HG03095 (cell line): ENCODE results near the gene SCN9A.
"Not testable (repeated sequence)": the region's sequence is repeated elsewhere in the genome, so short reads cannot be mapped to it uniquely, and the experiment has no call there.

Experiments
- ATAC-seq: cut with Tn5 transposase; IDR thresholded peaks from one replicate; pipeline ENCODE4 v1.9.1; 2021; ENCODE audit warnings: moderate library complexity; ENCODE audit not compliant: unreplicated experiment

SCN9A gene

DNA sequence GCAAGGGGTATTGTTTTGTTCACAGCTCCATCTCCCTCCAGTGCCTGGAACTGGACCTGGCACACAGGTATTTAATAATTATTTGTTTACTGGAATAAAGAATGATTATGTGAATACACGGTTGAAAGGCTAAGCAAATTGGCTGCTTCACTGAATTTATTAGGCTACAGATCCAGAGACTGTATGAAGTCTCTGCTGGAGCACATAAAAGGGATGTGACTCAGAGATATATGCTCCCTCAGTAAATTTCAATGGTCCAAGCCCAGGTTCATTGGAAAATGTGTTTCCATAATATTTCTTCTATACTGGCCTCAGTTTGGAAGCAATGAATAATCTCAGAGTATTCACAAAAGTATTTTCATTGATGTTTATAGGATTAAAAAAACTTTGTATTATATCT is 126.4 kb downstream of the SCN9A start:
- ATAC-seq = no peak

GRCh38 chr2:166246901-166247300 is 128.8 kb downstream of the SCN9A start:
- no peak for ATAC-seq

- ATAC-seq = no peak
Measured at GRCh38 chr2:166242309-166242708, 133.4 kb downstream of the SCN9A start.

DNA sequence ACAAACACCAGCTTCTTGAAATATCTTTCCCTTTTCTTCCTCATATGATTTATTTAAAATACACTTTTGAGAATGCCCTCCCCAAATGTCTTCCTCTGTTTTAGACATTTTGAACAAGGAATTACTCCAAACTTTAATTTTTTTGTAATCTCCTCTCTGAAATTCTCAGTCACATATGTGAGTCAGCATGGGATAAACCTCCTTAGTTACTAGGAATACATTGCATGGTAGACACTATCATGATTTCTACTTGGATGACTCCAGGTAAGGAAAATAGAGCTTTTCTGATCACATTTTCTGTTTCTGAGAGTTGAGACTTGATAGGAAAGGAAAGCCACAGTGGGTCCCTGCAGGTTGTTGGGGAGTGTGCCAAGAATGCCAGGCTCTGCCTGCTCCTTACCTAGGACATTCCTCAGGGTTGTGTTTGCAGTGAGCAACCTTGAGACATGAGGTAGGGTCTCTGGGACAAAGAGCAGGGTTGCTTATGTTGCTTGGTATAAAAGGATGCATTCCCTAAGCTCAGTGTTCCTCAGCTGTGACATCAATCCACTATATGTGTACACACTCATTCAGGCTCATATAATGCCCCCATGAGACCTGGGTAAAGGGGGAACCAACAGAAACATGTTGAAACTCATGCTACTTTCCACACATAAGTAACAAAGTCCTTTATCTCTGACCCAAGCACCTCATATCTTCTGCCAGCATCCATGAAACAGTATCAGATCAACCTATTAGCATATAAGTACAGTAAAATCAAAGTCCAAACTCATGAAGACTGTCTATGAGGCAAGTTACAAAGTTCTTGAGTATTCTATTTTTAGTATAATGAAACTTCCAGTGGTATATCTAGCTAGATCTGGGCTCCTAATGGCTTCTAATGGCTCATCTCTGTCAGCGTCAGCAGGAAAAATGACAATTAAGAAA is 135.1 kb downstream of the SCN9A start:
- ATAC-seq = no peak

DNA sequence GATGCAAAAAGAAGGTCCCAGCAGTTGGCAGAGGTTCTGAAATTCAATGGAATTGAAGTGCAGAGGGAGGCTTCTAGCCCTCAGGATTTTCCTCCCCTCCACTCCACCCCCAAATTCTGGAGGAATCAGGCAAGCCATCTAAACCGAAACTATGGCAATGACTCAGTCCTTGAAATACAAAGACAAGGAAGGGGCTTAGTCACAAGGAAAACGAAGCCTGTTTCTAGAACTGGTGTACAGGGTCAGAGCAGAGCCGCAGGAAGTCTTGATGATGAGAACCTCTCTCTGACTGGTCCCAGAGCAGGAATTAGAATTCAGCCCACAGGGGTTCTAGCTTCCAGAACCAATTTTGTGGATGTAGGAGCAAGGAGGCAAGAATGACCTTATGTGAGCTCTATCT is 136.2 kb downstream of the SCN9A start:
- ATAC-seq = no peak

GRCh38 chr2:166238176-166238575 is 137.6 kb downstream of the SCN9A start:
- ATAC-seq = no peak

GRCh38 chr2:166234112-166234846 is 141.5 kb downstream of the SCN9A start:
- no peak for ATAC-seq

DNA sequence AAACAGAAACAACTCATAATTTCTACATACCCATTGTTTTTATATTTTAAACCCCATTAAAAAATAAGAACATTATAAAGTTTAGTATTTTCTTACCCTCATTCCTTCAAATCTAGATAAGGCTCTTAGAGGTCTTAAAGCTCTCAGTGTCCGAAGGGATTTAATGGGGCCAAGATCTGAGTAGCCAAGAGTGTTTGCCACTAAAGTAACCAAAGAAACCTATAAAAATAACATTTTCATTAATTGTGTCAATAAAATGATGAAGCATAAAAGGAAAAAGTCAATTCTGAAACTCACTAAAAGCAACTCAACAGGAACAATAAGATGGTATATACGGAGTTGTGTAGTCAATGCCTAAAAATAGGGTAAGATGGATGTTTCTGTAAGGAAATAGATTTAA is 142.5 kb downstream of the SCN9A start:
- ATAC-seq = no peak

DNA sequence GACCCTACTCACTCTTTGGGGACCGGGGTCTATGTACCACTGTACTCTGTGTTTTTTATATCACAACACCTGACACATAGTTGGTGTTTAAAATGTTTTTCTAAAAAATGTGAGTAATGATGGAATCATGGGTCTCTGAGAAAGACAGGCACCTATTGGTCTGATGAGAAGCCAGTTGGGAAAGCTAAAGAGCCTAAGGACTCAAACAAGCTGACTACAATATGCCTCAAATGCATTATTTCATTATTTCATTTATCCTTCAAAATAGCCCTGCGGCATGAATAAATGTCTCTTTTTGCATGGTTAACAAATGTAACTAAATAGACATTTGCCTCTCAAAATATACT is 145.0 kb downstream of the SCN9A start:
- no peak for ATAC-seq

DNA sequence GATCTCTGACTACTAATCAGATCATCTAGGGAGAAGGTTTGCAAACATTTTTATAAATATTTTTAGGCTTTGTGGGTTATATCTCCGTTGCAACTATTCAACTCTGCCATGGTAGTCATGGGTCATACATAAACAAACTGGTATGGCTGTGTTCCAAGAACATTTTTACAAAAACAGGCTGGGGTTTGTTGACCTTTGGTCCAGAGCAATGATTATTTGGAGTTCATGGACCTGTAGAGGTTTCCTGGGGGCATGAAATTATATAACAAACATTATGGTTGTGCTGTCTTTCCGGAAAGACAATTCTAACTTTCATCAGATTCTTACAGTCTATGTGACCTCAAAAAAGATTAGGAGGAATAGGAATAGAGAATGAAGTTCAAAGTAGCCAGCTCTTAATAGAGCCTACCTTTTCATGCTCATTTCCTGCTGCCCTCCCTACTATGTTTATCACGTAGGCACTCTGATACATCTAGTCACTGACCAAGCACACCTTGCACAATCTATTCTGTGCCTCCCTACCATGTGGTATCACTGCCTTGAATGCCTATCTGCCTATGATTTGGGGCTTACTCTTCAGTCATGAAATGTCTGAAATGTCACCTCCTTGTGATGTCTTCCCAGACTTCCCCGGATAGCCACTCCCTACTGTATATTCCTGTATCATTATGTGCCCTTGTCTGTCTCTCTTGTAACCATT is 145.6 kb downstream of the SCN9A start:
- ATAC-seq = no peak

DNA sequence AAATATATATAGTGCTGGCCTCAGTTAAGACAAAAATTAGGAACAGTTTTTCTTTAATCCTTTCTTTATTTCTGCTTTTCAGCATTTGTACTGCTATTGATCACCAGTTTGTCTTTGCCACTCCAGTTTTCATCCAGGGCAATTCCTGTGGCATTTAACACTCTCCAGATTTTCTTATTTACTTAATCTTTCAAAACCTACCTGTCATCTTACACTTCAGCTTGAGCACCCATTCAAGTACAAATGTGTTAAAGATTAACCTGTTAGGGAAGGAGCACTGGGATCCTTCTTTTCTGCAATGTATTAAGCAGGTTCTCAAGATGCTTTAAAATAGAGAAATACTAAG is 146.1 kb downstream of the SCN9A start:
- no peak for ATAC-seq

- no peak for ATAC-seq
Measured at GRCh38 chr2:166224197-166224596, 151.5 kb downstream of the SCN9A start.

- no peak for ATAC-seq
Measured at GRCh38 chr2:166223298-166223697, 152.4 kb downstream of the SCN9A start.

- no peak for ATAC-seq
Measured at GRCh38 chr2:166211079-166211478, 164.7 kb downstream of the SCN9A start.

DNA sequence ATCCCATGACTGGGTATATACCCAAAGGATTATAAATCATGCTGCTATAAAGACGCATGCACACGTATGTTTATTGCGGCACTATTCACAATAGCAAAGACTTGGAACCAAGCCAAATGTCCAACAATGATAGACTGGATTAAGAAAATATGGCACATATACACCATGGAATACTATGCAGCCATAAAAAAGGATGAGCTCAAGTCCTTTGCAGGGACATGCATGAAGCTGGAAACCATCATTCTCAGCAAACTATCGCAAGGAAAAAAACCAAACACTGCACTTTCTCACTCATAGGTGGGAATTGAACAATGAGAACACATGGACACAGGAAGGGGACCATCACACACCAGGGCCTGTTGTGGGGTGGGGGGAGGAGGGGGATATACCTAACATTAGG is 165.8 kb downstream of the SCN9A start:
- not testable (repeated sequence) for ATAC-seq

DNA sequence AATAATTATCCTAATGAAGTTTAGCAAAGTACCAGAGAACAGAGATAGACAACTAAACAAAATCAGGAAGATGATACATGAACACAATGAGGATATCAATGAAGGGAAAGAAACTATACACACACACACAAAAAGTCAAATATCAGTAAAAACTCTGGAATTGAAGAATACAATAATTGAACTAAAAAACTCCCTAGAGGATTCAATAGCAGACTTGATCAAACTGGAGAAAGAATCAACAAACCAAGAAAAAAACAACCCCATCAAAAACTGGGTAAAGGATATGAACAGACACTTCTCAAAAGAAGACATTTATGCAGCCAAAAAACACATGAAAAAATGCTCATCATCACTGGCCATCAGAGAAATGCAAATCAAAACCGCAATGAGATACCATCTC is 166.4 kb downstream of the SCN9A start:
- ATAC-seq = not testable (repeated sequence)

DNA sequence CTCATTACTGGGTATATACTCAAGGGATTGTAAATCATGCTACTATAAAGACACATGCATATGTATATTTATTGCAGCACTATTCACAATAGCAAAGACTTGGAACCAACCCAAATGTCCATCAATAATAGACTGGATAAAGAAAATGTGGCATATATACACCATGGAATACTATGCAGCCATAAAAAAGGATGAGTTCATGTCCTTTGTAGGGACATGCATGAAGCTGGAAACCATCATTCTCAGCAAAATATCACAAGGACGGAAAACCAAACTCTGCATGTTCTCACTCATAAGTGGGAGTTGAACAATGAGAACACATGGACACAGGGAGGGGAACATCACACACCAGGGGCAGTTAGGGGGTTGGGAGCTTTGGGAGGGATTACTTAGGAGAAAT is 169.6 kb downstream of the SCN9A start:
- not testable (repeated sequence) for ATAC-seq

GRCh38 chr2:166202778-166203177 is 173.0 kb downstream of the SCN9A start:
- ATAC-seq = no peak

- ATAC-seq = no peak
Measured at GRCh38 chr2:166197446-166197845, 178.3 kb downstream of the SCN9A start.

DNA sequence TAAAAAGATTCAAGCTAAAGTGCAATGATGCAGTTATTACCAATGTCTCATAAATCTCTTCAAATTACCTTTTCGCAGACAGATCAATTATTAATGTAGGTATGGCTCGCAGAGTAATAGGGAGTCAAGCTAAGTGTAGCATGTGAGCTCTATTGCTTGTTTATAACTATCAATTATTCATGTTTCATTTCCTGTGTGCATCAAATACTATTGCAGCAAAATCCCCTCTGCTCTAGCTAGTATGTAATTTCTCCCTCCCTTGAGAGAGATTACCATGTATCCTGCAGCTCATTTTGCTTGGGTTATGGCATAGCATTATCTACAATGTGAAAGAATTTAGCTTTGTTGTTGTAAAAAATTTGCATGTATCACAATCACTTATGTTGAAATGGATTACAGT is 182.3 kb downstream of the SCN9A start:
- ATAC-seq = no peak

DNA sequence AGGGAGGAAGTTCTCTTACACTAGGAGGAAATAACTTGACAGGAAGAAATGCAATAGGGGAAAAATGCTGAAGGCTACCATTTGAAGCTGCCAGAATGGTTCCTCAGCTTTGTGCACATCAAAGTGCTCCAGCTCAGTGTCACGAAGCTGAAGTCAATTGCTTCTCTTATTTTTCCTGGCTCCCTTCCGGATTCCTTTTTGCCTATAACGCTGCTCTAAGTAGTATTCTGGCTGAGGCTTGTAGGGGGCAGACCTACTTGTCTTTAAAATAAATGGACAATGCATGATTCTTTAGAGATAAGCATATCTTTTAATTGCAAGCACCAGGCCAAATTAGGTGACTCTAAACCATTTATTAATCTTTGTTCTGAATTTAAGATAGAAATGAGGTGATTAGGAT is 187.7 kb downstream of the SCN9A start:
- ATAC-seq = no peak

DNA sequence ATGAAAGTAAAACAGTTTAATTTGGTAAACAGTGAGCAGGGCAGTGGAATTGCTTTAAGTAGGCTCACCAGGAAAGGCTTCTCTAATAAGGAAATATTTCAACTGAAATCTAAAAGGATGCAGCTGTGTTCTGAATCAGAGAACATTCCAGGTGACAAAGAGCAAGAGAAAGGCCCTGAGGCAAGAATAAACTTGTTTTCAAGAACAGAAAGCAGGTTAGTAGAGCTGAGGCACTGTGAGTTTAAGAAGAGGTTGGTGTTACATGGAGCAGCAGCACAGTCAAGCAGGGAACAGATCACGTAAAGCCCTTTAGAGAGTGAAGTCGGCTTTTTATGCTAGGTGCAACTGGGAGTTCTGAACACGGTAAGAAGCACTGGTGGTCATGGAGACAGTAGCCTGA is 191.0 kb downstream of the SCN9A start:
- no peak for ATAC-seq
